ENCODE data around the gene C2CD2L. TPM values are rescaled to one million over a fixed set of nuclear protein-coding genes. Genes with fewer than 3 reads are reported as not detected.
A peak's percentile ranks its signal among the peaks of the same experiment; 100 is the strongest.

Gene C2CD2L
- total RNA-seq, 6 experiments from 2014 or later, result 10.0 to 13.5 (median 10.8) TPM

DNA sequence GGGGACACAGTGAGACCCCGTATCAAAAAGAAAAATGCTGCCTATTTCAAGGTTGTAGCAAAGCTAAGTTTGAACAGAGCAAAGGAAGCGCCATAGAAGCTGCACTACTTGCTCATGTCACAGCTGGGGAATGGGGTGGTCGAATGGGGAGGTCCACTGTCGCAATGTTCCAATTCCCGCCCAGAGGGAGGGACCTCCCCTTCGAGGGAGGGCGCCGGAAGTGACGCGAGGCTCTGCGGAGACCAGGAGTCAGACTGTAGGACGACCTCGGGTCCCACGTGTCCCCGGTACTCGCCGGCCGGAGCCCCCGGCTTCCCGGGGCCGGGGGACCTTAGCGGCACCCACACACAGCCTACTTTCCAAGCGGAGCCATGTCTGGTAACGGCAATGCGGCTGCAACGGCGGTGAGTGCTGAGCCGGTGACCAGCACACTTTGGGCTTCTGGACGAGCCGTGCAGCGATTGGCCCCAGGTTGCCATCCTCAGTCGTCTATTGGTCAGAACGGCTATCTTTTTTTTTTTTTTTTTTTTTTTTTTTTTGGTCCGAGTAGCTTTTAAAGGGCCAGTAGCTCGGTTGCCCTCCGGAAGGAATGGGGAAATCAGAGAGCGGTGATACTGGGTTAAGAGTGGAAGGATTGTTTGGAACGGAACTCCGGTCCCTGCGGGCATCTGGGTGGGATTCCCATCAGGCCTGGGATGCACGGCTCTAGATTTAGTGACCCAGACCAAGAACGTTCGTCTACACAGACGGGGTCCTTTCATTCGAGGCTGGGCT, 22.3 kb upstream of the C2CD2L start, which contains the start of gene HMBS:
Gene HMBS (plus strand): TSS at position 219 of the 774 bp plus-strand sequence. CDS start 153 bp downstream, at position 372.
- TF ChIP-seq, protein P1, sequence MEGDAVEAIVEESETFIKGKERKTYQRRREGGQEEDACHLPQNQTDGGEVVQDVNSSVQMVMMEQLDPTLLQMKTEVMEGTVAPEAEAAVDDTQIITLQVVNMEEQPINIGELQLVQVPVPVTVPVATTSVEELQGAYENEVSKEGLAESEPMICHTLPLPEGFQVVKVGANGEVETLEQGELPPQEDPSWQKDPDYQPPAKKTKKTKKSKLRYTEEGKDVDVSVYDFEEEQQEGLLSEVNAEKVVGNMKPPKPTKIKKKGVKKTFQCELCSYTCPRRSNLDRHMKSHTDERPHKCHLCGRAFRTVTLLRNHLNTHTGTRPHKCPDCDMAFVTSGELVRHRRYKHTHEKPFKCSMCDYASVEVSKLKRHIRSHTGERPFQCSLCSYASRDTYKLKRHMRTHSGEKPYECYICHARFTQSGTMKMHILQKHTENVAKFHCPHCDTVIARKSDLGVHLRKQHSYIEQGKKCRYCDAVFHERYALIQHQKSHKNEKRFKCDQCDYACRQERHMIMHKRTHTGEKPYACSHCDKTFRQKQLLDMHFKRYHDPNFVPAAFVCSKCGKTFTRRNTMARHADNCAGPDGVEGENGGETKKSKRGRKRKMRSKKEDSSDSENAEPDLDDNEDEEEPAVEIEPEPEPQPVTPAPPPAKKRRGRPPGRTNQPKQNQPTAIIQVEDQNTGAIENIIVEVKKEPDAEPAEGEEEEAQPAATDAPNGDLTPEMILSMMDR (IDR thresholded peaks at IDR 0.05), result no peak

GRCh38 chr11:119085437-119085847, 21.7 kb upstream of the C2CD2L start:
- H3K36me3 Mint-ChIP-seq (ENCODE audit: low read depth), result peaks cover 13% of the 10 kb centered on the region; the same call in 1 of the 2 replicates
- no peak for DNase-seq
- H3K9me3 Mint-ChIP-seq, result no peaks in the 10 kb centered on the region
- H3K27ac Mint-ChIP-seq, result peak overlapping the region; percentile 96
- peaks cover 23% of the 10 kb centered on the region for H3K4me1 Mint-ChIP-seq (ENCODE audit: low read depth)
- no peaks in the 10 kb centered on the region for H3K27me3 Mint-ChIP-seq (ENCODE audit: insufficient read depth)
- peak overlapping the region; percentile 100 for H3K4me3 Mint-ChIP-seq
- TF ChIP-seq, protein P1 (IDR thresholded peaks at IDR 0.05), result no peak

More for the DNA sequence above, 22.3 kb upstream of the C2CD2L start, which contains the start of gene HMBS:
- Mint-ChIP-seq H3K4me1 (ENCODE audit: low read depth) (peaks cover 23% of the 10 kb centered on the region), H3K9me3 (no peaks in the 10 kb centered on the region), H3K27me3 (ENCODE audit: insufficient read depth) (no peaks in the 10 kb centered on the region), H3K36me3 (ENCODE audit: low read depth) (peaks cover 13% of the 10 kb centered on the region; the same call in 1 of the 2 replicates), H3K4me3 (peak within 1 kb of the TSS; percentile 100), H3K27ac (peak within 1 kb of the TSS; percentile 96)
- peak; percentile 83 for DNase-seq

- TF ChIP-seq, protein P1 (IDR thresholded peaks at IDR 0.05), result no peak
- Mint-ChIP-seq H3K27me3 (ENCODE audit: insufficient read depth) (no peaks in the 10 kb centered on the region), H3K4me1 (ENCODE audit: low read depth) (peaks cover 25% of the 10 kb centered on the region), H3K4me3 (no peak overlapping the region), H3K9me3 (no peaks in the 10 kb centered on the region), H3K27ac (peak overlapping the region; percentile 31; the same call in 1 of the 2 replicates), H3K36me3 (ENCODE audit: low read depth) (peaks cover 4% of the 10 kb centered on the region; the same call in 1 of the 2 replicates)
- DNase-seq, result no peak
Measured at GRCh38 chr11:119087123-119087522, 20.0 kb upstream of the C2CD2L start.

DNA sequence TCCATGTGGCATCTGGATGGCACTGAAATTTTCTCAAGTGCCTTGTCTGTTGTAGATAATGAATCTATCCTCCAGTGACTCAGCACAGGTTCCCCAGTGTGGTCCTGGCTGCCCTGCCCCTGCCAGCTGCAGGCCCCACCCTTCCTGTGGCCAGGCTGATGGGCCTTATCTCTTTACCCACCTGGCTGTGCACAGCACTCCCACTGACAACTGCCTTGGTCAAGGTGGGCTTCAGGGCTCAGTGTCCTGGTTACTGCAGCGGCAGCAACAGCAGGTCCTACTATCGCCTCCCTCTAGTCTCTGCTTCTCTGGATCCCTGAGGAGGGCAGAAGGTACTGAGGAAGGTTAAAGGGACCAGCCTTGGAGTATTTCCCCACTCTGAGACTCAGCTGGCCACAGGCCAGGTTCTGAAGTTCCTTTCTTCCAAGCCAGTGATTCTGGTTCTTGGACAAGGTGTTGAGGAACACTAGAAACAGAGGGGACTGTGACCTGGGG, 19.4 kb upstream of the C2CD2L start:
- no peak for DNase-seq
- Mint-ChIP-seq H3K4me1 (ENCODE audit: low read depth) (peaks cover 32% of the 10 kb centered on the region), H3K36me3 (ENCODE audit: low read depth) (peaks cover 8% of the 10 kb centered on the region; the same call in 1 of the 2 replicates), H3K9me3 (no peaks in the 10 kb centered on the region), H3K27ac (peak overlapping the region; percentile 31; the same call in 1 of the 2 replicates), H3K4me3 (no peak overlapping the region), H3K27me3 (ENCODE audit: insufficient read depth) (no peaks in the 10 kb centered on the region)
- TF ChIP-seq, protein P1 (IDR thresholded peaks at IDR 0.05), result no peak

DNA sequence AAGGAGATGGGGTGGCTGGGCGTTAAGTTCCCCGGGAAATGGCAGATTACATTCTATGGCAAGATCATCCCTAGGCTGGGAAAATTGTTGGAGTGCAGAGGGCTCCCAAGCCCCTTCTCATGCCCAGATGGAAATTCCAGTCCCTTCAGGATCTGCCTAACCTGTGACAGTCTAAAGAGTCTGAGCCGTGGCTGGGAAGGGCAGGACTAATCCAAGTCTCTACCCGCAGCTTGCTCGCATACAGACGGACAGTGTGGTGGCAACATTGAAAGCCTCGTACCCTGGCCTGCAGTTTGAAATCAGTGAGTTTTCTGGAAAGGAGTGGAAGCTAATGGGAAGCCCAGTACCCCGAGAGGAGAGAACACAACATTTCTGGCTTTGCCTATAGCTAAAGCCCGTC, 18.7 kb upstream of the C2CD2L start:
- H3K4me3 Mint-ChIP-seq, result no peak overlapping the region
- TF ChIP-seq, protein P1 (IDR thresholded peaks at IDR 0.05), result no peak
- H3K9me3 Mint-ChIP-seq, result no peaks in the 10 kb centered on the region
- no peaks in the 10 kb centered on the region for H3K27me3 Mint-ChIP-seq (ENCODE audit: insufficient read depth)
- H3K27ac Mint-ChIP-seq, result no peak overlapping the region
- peaks cover 12% of the 10 kb centered on the region for H3K36me3 Mint-ChIP-seq (ENCODE audit: low read depth)
- peaks cover 38% of the 10 kb centered on the region for H3K4me1 Mint-ChIP-seq (ENCODE audit: low read depth)
- DNase-seq, result no peak

Data from HFFc6 (cell line).